Transverse colon (tissue), 4 donors: ENCODE data around the gene OSBPL2. TPM values are rescaled to one million over a fixed set of nuclear protein-coding genes. Genes with fewer than 3 reads are reported as not detected.

Experiments
- DNase-seq: peaks from one replicate; pipeline ENCODE4 v3.0.0-alpha.2; 2019
- H3K27ac ChIP-seq, 4 donors: fragments of 200-600 bp; sonication (generic); 2 replicates each; pipeline ENCODE4 v1.5.1; 2016 to 2018; ENCODE audit warnings: inconsistent platforms in 4 of 4
- H3K27me3 ChIP-seq: fragments of 200-600 bp; sonication (generic); 2 replicates; pipeline ENCODE4 v1.5.1; 2017; ENCODE audit warnings: inconsistent platforms
- H3K36me3 ChIP-seq, 4 donors: fragments of 200-600 bp; sonication (generic); 2 replicates each; pipeline ENCODE4 v1.5.1; 2017 to 2019; ENCODE audit warnings: inconsistent platforms in 4 of 4
- H3K4me1 ChIP-seq, 4 donors: fragments of 200-600 bp; sonication (generic); 2 replicates each; pipeline ENCODE4 v1.5.1; 2017 to 2020; ENCODE audit warnings: inconsistent platforms in 4 of 4
- H3K4me3 ChIP-seq, 4 donors: fragments of 200-600 bp; sonication (generic); 1 replicate in 1 of 4; 2 replicates in 3 of 4; pipeline versions ENCODE4 v1.5.1 to v1.6.1; 2017 to 2019; ENCODE audit warnings: inconsistent platforms in 4 of 4
- H3K9me3 ChIP-seq, 2 donors: fragments of 200-600 bp; sonication (generic); 2 replicates each; pipeline ENCODE4 v1.5.1; 2017 to 2019; ENCODE audit warnings: inconsistent platforms in 2 of 2
- EP300 ChIP-seq: sonication (generic); formaldehyde crosslinking; IDR thresholded peaks from one replicate; pipeline ENCODE4 v1.6.1; 2017; ENCODE audit warnings: antibody characterized with exemption, low read depth
- POLR2A ChIP-seq: fragments of 450-650 bp; IDR thresholded peaks from one replicate; pipeline ENCODE4 v1.6.1; 2016; ENCODE audit warnings: antibody characterized with exemption, mild to moderate bottlenecking, moderate library complexity
- POLR2AphosphoS5 ChIP-seq, 3 donors: sonication (generic); formaldehyde crosslinking; IDR thresholded peaks; one replicate each; pipeline ENCODE4 v1.6.1; 2016; ENCODE audit warnings: antibody characterized with exemption in 3 of 3
- WGBS, 2 donors: methylation state at CpG; one replicate each; pipeline ENCODE4 v1.1.5; 2018; ENCODE audit warnings: low coverage in 1 of 2; 5-methylcytosine and 5-hydroxymethylcytosine counted together
- in situ Hi-C, 4 donors: fragments of 200-750 bp; cut with MboI; loops; one replicate each; pipeline versions ENCODE4 v1.15.0 to v1.15.1; 2017; ENCODE audit warnings: low sequenced_read_pairs in 3 of 4, low pct_ligation_motif_present in 1 of 4, low pct_unique_long_range_greater_than_20kb in 1 of 4
- intact Hi-C: fragments of 100-400 bp; cut with DNase I; formaldehyde crosslinking; loops from one replicate; pipeline ENCODE4 v1.15.1; 2023; ENCODE audit warnings: low total_unique reads
- total RNA-seq, 4 donors: library from RNA; depleted of rRNA; stranded (reverse); fragments of >200 nt; gene quantifications; one replicate each; pipeline ENCODE4 v1.1.0, GENCODE V29; 2016
- TF ChIP-seq, protein P1 (sequence below), 5 experiments: fragments of 200-600 bp in 3 of 5; fragments of 450-650 bp in 2 of 5; sonication (generic) in 3 of 5; IDR thresholded peaks; 1 replicate in 2 of 5; 2 replicates in 3 of 5; pipeline ENCODE4 v1.5.1; 2016 to 2017; ENCODE audit warnings: antibody characterized with exemption in 5 of 5, inconsistent platforms in 3 of 5, mild to moderate bottlenecking in 2 of 5, moderate library complexity in 1 of 5

OSBPL2 gene
- total RNA-seq, 4 donors from 2014 or later, result 36.2 to 101 (median 73.3) TPM

DNA sequence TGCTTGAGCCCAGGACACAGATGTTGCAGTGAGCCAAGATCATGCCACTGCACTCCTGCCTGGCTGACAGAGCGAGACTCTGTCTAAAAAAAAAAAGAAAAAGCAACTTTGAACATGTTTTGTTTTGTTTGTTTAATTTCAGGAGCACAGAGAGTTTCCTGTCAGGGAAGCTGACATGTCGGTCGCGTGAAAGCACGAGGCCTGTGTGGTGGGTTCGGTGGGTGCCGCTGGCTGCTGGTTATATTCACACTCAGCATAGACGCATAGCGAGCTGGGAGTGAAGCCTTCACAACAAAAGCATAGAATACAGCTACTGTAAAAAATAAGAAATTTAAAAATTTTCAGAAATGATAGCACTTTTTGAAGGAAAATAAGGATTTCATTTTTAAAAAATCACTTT, 41.0 kb upstream of the OSBPL2 start:
- in situ Hi-C loops (no loop called here), intact Hi-C loops (no loop called here)
- Histone ChIP-seq H3K4me3 (no peak overlapping the region), H3K27me3 (no peaks in the 10 kb centered on the region), H3K9me3 (no peaks in the 10 kb centered on the region), H3K27ac (no peak overlapping the region), H3K36me3 (peaks cover 0 to 43% (median 17%) of the 10 kb centered on the region in 4 donors), H3K4me1 (no peaks in the 10 kb centered on the region)
- DNase-seq, result no peak
- TF ChIP-seq POLR2A, result no peak
- TF ChIP-seq POLR2AphosphoS5 (IDR thresholded peaks at IDR 0.05), result no peak
- no peak for TF ChIP-seq EP300
- TF ChIP-seq, protein P1, sequence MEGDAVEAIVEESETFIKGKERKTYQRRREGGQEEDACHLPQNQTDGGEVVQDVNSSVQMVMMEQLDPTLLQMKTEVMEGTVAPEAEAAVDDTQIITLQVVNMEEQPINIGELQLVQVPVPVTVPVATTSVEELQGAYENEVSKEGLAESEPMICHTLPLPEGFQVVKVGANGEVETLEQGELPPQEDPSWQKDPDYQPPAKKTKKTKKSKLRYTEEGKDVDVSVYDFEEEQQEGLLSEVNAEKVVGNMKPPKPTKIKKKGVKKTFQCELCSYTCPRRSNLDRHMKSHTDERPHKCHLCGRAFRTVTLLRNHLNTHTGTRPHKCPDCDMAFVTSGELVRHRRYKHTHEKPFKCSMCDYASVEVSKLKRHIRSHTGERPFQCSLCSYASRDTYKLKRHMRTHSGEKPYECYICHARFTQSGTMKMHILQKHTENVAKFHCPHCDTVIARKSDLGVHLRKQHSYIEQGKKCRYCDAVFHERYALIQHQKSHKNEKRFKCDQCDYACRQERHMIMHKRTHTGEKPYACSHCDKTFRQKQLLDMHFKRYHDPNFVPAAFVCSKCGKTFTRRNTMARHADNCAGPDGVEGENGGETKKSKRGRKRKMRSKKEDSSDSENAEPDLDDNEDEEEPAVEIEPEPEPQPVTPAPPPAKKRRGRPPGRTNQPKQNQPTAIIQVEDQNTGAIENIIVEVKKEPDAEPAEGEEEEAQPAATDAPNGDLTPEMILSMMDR (IDR thresholded peaks at IDR 0.05), result no peak
- 88 to 89% methylated on average over 7 to 9 of the region's 9 CpGs for WGBS, 2 donors

DNA sequence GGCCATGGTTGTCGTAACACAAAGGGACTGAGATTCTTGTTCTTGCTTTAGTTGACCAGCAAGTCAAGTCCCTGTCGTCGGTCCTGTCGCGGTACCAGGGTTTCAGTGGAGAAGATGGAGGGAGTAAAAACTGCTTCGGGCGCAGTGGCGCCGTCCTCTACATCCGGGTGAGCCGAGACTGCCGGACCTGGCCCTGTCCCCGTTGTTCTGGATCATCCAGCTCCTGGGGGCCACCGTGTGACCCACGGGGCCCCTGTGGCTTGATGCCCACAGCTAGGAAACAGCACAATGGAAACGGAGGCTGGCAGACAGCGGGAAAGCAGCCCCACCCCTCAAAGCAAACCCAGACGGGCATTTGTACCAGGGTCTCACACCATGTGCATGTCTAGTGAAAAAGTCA, 40.5 kb upstream of the OSBPL2 start:
- H3K27ac ChIP-seq, result no peak overlapping the region
- no peaks in the 10 kb centered on the region for H3K4me1 ChIP-seq
- in situ Hi-C loops, result no loop called here
- no peaks in the 10 kb centered on the region for H3K9me3 ChIP-seq
- no peaks in the 10 kb centered on the region for H3K27me3 ChIP-seq
- H3K36me3 ChIP-seq, result peaks cover 0 to 43% (median 17%) of the 10 kb centered on the region in 4 donors
- TF ChIP-seq, protein P1 (IDR thresholded peaks at IDR 0.05), result no peak
- TF ChIP-seq EP300 (no peak), POLR2AphosphoS5 (IDR thresholded peaks at IDR 0.05) (no peak), POLR2A (no peak)
- no peak for DNase-seq
- 90 to 93% methylated on average over 6 to 18 of the region's 18 CpGs for WGBS, 2 donors
- H3K4me3 ChIP-seq, result no peak overlapping the region
- intact Hi-C loops, result no loop called here

DNA sequence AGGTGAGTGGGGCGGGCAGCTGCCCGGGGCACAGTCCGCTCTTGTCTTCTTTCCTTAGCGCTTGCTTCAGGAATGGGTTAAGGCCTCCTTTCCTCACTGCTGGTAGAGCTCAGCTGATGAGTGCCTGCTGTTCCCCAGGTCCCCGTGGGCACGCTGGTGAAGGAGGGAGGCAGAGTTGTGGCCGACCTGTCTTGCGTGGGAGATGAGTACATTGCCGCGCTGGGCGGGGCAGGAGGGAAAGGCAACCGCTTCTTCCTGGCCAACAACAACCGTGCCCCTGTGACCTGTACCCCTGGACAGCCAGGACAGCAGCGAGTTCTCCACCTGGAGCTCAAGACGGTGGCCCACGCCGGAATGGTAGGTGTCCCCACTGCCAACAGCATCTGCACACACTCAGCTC, 39.8 kb upstream of the OSBPL2 start:
- Histone ChIP-seq H3K9me3 (no peaks in the 10 kb centered on the region), H3K4me1 (no peaks in the 10 kb centered on the region), H3K36me3 (peaks cover 0 to 43% (median 17%) of the 10 kb centered on the region in 4 donors), H3K27me3 (no peaks in the 10 kb centered on the region), H3K27ac (no peak overlapping the region), H3K4me3 (no peak overlapping the region)
- no peak for DNase-seq
- TF ChIP-seq, protein P1 (IDR thresholded peaks at IDR 0.05), result no peak
- no peak for TF ChIP-seq POLR2AphosphoS5 (IDR thresholded peaks at IDR 0.05)
- no peak for TF ChIP-seq EP300
- no peak for TF ChIP-seq POLR2A
- in situ Hi-C loops, result no loop called here
- whole genome bisulfite sequencing, 2 donors, result 94% methylated on average over 17 of the region's 17 CpGs; no CpG with 5 or more reads in 1 of the 2 donors
- intact Hi-C loops, result no loop called here

DNA sequence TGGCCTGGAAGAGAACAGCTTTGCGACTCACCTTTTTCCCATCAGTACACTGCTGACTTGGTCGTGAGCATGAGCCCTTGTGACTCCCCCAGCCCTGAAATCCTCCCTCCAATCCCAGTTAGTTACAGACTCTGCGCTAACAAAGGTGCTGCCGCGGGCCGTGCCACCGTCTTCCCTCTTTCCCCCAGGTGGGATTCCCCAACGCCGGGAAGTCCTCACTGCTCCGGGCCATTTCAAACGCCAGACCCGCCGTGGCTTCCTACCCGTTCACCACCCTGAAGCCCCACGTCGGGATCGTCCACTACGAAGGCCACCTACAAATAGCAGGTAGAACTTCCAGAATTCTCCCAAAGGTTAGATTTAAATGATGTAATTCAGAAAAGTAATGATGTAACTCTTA, 39.4 kb upstream of the OSBPL2 start:
- intact Hi-C loops (no loop called here), in situ Hi-C loops (no loop called here)
- TF ChIP-seq POLR2A (no peak), EP300 (no peak), POLR2AphosphoS5 (IDR thresholded peaks at IDR 0.05) (no peak)
- TF ChIP-seq, protein P1 (IDR thresholded peaks at IDR 0.05), result no peak
- 96 to 98% methylated on average over 7 to 18 of the region's 18 CpGs for WGBS, 2 donors
- Histone ChIP-seq H3K9me3 (no peaks in the 10 kb centered on the region), H3K27me3 (no peaks in the 10 kb centered on the region), H3K4me1 (no peaks in the 10 kb centered on the region), H3K27ac (no peak overlapping the region), H3K36me3 (peaks cover 0 to 43% (median 17%) of the 10 kb centered on the region in 4 donors), H3K4me3 (no peak overlapping the region)
- no peak for DNase-seq
